ENCODE results near the gene SQOR. TPM values are rescaled to one million over a fixed set of nuclear protein-coding genes. Genes with fewer than 3 reads are reported as not detected.

The SQOR gene
- total RNA-seq, 1 experiment from 2014 or later, result 40.9 TPM

DNA sequence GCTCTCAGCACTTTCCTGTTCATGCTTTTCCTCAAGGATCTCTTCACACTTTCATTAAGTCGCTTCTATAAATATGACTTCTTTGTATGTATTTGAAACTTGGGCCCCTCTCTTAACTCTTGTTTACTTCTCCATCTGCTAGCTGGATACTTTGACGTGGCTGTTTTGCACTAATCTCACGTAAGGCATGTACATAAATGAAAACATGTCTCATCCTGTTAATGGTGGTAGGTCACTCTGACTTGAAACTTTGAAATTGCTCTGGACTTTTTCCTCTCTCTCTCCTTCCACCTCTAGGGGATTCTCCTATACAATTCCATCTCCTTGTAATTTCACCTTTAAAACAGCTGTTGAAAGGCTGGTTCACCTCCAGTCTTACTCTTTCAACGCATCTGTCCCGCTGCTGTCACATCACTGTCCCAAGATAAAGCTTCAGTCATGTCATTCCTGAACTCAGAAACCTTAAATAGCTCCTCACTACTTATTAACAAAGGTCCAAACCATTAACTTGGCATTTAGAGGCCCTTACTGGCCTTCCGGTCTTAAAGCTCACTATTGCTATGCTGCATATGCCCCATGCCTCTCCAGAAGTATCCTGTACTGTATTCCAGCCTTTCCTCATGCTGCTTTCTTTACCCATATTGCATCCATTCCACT, 46.5 kb upstream of the SQOR start:
- Histone ChIP-seq H3K27me3 (ENCODE audit: insufficient read depth, low read depth) (no peaks in the 10 kb centered on the region), H3K4me3 (peak overlapping the region; percentile 96), H4K20me1 (ENCODE audit: insufficient read depth) (no peaks in the 10 kb centered on the region), H3K79me2 (ENCODE audit: low read depth) (peaks cover 31% of the 10 kb centered on the region), H3K9me3 (ENCODE audit: insufficient read depth, low read depth) (no peaks in the 10 kb centered on the region), H3K4me2 (peak overlapping the region; percentile 97), H3K9me2 (ENCODE audit: insufficient read depth) (no peaks in the 10 kb centered on the region), H3F3A (ENCODE audit: insufficient read depth, low read depth) (peaks cover 9% of the 10 kb centered on the region; the same call in 1 of the 2 replicates), H2AFZ (peak overlapping the region; percentile 94), H3K27ac (peak overlapping the region; percentile 92), H3K36me3 (ENCODE audit: low read depth) (no peaks in the 10 kb centered on the region), H3K4me1 (replicated peaks; ENCODE audit: insufficient read depth) (peaks cover 25% of the 10 kb centered on the region)
- ChIA-PET POLR2A (ENCODE audit: unreplicated experiment) (no interaction called here), CTCF (interaction anchor here (0.6 kb wide), 1 partner anchor 23 kb away, joined by 3 read pairs; no protein-coding TSS in a partner anchor)
- no peak for DNase-seq
- intact Hi-C loops (cut with micrococcal nuclease; ENCODE audit: unreplicated experiment), result loop anchor here (2.0 kb wide), 1 partner anchor 24 kb away; no protein-coding TSS in a partner anchor
- no peak for TF ChIP-seq EZH2 (IDR thresholded peaks at IDR 0.05; ENCODE audit: low read depth)
- no TSS peak for BruUV-seq (replicated peaks)

DNA sequence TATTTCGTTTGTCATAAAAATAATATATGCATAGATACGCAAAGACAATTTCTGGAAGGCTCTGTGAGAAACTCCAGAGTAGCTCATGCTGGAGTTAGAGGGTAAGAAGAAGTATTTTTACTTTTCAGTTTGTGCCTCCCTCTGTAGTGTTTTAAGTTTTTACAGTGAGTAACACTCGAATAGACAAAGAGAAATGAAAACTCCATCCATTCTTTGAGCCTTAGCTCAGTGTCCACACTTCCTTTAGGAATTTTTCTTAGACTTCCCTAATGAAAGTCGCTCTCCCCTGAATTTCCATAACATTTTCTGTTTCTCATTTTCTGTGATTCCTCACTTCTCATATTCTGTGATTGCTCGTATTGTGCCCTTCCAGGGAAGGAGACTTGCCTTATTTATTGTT, 45.6 kb upstream of the SQOR start:
- Histone ChIP-seq H3K36me3 (ENCODE audit: low read depth) (no peaks in the 10 kb centered on the region), H3K4me1 (replicated peaks; ENCODE audit: insufficient read depth) (peaks cover 25% of the 10 kb centered on the region), H4K20me1 (ENCODE audit: insufficient read depth) (no peaks in the 10 kb centered on the region), H3F3A (ENCODE audit: insufficient read depth, low read depth) (peaks cover 9% of the 10 kb centered on the region; the same call in 1 of the 2 replicates), H3K4me2 (peak overlapping the region; percentile 97), H3K9me2 (ENCODE audit: insufficient read depth) (no peaks in the 10 kb centered on the region), H3K4me3 (no peak overlapping the region), H3K9me3 (ENCODE audit: insufficient read depth, low read depth) (no peaks in the 10 kb centered on the region), H3K79me2 (ENCODE audit: low read depth) (peaks cover 31% of the 10 kb centered on the region), H2AFZ (no peak overlapping the region), H3K27ac (no peak overlapping the region), H3K27me3 (ENCODE audit: insufficient read depth, low read depth) (no peaks in the 10 kb centered on the region)
- intact Hi-C loops (cut with micrococcal nuclease; ENCODE audit: unreplicated experiment), result loop anchor here (2.0 kb wide), 1 partner anchor 24 kb away; no protein-coding TSS in a partner anchor
- ChIA-PET POLR2A (ENCODE audit: unreplicated experiment) (no interaction called here), CTCF (no interaction called here)
- no peak for DNase-seq
- no TSS peak for BruUV-seq (replicated peaks)
- TF ChIP-seq EZH2 (IDR thresholded peaks at IDR 0.05; ENCODE audit: low read depth), result no peak
- TF ChIP-seq, protein P1, sequence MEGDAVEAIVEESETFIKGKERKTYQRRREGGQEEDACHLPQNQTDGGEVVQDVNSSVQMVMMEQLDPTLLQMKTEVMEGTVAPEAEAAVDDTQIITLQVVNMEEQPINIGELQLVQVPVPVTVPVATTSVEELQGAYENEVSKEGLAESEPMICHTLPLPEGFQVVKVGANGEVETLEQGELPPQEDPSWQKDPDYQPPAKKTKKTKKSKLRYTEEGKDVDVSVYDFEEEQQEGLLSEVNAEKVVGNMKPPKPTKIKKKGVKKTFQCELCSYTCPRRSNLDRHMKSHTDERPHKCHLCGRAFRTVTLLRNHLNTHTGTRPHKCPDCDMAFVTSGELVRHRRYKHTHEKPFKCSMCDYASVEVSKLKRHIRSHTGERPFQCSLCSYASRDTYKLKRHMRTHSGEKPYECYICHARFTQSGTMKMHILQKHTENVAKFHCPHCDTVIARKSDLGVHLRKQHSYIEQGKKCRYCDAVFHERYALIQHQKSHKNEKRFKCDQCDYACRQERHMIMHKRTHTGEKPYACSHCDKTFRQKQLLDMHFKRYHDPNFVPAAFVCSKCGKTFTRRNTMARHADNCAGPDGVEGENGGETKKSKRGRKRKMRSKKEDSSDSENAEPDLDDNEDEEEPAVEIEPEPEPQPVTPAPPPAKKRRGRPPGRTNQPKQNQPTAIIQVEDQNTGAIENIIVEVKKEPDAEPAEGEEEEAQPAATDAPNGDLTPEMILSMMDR (conservative IDR thresholded peaks at IDR 0.05), result no peak

DNA sequence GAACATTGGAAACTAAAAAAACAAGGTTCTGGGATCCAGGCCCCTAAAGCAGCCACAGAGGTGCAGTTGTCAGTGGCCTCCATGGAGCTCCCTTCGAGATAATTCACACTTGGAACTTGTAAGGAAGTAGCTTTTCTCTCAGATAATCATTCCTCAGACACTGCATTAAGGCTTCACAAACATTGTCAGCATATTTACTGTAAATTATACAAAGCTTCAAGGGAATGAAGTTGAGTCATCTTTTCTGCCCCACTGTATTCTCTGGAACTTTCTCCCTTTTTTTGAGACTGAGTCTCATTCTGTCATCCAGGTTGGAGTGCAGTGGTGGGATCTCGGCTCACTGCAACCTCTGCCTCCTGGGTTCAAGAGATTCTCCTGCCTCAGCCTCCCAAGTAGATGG, 40.5 kb upstream of the SQOR start:
- intact Hi-C loops (cut with micrococcal nuclease; ENCODE audit: unreplicated experiment), result no loop called here
- Histone ChIP-seq H2AFZ (no peak overlapping the region), H3K36me3 (ENCODE audit: low read depth) (no peaks in the 10 kb centered on the region), H3K9me3 (ENCODE audit: insufficient read depth, low read depth) (no peaks in the 10 kb centered on the region), H3K27me3 (ENCODE audit: insufficient read depth, low read depth) (no peaks in the 10 kb centered on the region), H4K20me1 (ENCODE audit: insufficient read depth) (no peaks in the 10 kb centered on the region), H3F3A (ENCODE audit: insufficient read depth, low read depth) (no peaks in the 10 kb centered on the region), H3K4me3 (no peak overlapping the region), H3K4me2 (no peak overlapping the region), H3K9me2 (ENCODE audit: insufficient read depth) (no peaks in the 10 kb centered on the region), H3K79me2 (ENCODE audit: low read depth) (peaks cover 5% of the 10 kb centered on the region), H3K4me1 (replicated peaks; ENCODE audit: insufficient read depth) (peaks cover 3% of the 10 kb centered on the region; the same call in 1 of the 2 replicates), H3K27ac (no peak overlapping the region)
- POLR2A ChIA-PET (ENCODE audit: unreplicated experiment), result no interaction called here
- no TSS peak for BruUV-seq (replicated peaks)
- CTCF ChIA-PET, result no interaction called here
- TF ChIP-seq EZH2 (IDR thresholded peaks at IDR 0.05; ENCODE audit: low read depth), result no peak
- TF ChIP-seq, protein P1 (conservative IDR thresholded peaks at IDR 0.05), result no peak
- no peak for DNase-seq

All from PC-9 (cell line).